ENCODE measurements around the gene GGT5.
A peak's percentile ranks its signal among the peaks of the same experiment; 100 is the strongest.
"Not testable (repeated sequence)": the region's sequence is repeated elsewhere in the genome, so short reads cannot be mapped to it uniquely, and the experiment has no call there.

Gene GGT5

GRCh38 chr22:24285245-24285644, 40.4 kb upstream of the GGT5 start:
- TF ChIP-seq, protein P1, sequence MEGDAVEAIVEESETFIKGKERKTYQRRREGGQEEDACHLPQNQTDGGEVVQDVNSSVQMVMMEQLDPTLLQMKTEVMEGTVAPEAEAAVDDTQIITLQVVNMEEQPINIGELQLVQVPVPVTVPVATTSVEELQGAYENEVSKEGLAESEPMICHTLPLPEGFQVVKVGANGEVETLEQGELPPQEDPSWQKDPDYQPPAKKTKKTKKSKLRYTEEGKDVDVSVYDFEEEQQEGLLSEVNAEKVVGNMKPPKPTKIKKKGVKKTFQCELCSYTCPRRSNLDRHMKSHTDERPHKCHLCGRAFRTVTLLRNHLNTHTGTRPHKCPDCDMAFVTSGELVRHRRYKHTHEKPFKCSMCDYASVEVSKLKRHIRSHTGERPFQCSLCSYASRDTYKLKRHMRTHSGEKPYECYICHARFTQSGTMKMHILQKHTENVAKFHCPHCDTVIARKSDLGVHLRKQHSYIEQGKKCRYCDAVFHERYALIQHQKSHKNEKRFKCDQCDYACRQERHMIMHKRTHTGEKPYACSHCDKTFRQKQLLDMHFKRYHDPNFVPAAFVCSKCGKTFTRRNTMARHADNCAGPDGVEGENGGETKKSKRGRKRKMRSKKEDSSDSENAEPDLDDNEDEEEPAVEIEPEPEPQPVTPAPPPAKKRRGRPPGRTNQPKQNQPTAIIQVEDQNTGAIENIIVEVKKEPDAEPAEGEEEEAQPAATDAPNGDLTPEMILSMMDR (IDR thresholded peaks at IDR 0.05; ENCODE audit: low read depth, low read length, missing control alignments): no peak
- H3K4me3 ChIP-seq (ENCODE audit: low read depth, low read length): no peak overlapping the region
- no peak for DNase-seq (ENCODE audit: low read depth)

- DNase-seq (ENCODE audit: low read depth): no peak
- no peak overlapping the region for H3K4me3 ChIP-seq (ENCODE audit: low read depth, low read length)
- TF ChIP-seq, protein P1 (IDR thresholded peaks at IDR 0.05; ENCODE audit: low read depth, low read length, missing control alignments): no peak
Measured at GRCh38 chr22:24284747-24285203, 39.9 kb upstream of the GGT5 start.

DNA sequence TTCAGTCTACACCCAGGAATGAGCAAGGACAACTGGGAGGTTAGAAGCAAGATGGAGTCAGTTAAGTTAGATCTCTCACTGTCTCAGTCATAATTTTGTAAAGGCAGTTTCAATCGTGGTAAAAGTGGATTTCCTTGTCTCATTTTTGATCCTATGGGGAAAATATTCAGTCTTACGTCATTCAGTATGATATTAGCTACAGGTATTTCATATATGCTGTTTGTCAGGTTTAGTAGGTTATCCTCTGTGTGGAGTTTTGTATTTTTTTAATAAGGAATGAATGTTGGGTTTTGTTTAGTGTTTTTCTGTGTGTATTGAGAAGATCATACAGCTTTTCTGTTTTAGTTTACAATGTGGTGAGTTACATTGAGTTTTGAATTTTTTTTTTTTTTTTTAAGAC, 37.5 kb upstream of the GGT5 start:
- no peak overlapping the region for H3K4me3 ChIP-seq (ENCODE audit: low read depth, low read length)
- TF ChIP-seq, protein P1 (IDR thresholded peaks at IDR 0.05; ENCODE audit: low read depth, low read length, missing control alignments): no peak
- DNase-seq (ENCODE audit: low read depth): no peak

DNA sequence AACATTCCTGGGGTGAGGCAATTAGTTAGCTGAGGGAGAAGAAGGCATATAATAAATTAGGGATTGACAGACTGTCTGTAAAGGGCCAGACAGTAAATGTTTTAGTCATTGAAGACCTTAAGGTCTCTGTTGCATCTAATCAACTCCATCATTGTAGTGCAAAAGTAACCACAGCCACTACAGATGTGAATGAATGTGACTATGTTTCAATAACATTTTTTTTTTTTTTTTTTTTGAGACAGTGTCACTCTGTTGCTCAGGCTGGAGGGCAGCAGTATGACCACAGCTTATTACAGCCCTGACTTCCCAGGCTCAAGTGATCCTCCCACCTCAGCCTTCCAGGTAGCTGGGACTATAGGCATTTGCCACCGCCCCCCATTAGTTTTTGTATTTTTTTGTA, 35.5 kb upstream of the GGT5 start:
- DNase-seq (ENCODE audit: low read depth); H3K4me3 ChIP-seq (ENCODE audit: low read depth, low read length): not testable (repeated sequence)

DNA sequence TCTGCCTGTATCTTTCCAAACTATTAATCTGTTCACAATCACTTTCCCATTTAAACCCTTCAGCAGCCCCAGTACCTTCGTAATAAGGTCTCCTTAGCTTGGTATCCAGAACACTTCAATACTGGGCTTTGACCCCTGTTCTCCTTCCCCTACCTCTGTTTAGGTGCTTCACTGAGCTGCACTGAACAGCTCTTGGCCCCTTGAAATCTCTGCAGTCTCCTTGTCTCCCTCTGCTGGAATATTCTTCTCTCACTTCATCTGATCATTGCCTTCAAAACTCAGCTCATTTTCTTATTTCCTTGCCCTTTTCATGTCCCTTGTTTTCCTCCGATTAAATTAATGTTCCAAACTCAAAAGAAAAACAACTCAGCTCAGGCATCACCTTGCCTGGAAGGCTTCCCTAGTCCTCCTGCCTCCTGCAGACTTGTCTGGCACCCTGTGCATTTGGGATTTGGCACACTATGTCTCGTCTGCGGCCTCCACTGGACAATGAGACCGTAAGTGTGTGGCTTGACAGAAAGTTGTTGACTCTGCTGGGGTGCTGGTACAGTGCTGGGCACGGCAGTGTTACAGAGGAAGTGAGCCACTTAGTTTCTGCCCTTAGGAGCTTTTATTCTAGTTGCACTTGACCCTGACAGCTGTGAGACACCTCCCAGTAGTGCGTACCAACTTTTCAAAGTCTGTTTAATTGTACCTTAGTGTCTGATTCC, 30.0 kb upstream of the GGT5 start:
- DNase-seq (ENCODE audit: low read depth); H3K4me3 ChIP-seq (ENCODE audit: low read depth, low read length): not testable (repeated sequence)

GRCh38 chr22:24273906-24274305, 29.0 kb upstream of the GGT5 start:
- not testable (repeated sequence) for DNase-seq (ENCODE audit: low read depth)
- H3K4me3 ChIP-seq (ENCODE audit: low read depth, low read length): peak overlapping the region; percentile 33; the same call in 1 of the 2 replicates

DNA sequence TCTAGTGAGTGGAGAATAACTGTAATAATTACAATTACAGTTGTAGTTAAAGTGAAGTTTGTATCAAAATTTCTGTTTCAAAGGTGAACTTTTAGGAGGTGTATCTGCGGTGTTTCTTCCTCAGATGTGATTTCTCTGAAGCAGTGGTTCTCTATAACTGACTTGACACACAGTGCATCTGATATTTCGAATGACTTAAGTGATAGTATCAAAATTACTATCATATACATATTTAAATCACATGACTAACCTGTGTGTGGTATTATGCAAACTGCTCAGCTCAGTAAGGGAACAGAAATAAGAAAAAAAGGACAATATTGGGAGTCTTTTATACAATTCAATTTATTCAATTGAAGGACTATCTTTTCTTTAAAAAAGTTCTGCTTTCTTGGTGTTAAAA, 28.1 kb upstream of the GGT5 start:
- DNase-seq (ENCODE audit: low read depth); H3K4me3 ChIP-seq (ENCODE audit: low read depth, low read length): not testable (repeated sequence)

DNA sequence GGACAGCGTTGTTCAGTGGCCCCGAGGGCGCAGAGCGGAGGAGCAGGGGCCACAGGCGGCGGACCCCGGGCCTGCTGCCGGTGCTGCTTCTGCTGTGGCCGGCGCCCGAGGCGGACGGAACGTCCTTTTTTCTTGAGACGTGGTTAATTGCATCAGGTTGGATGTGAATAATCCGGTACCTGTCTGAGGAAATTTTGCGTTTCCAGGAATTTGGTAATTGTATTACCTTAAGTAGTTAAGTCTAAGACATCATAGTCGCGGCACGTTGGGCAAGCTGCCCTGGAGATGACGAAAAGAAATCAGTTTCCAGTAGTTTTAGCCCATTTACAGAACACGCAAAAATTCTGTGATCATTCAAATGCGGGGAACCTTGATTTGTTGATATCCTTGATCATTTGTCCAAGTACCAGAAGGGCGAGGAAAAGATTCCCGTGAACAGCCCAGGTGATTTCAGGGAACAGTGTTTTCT, 26.5 kb upstream of the GGT5 start:
- no peak for DNase-seq (ENCODE audit: low read depth)
- TF ChIP-seq, protein P1 (IDR thresholded peaks at IDR 0.05; ENCODE audit: low read depth, low read length, missing control alignments): no peak
- H3K4me3 ChIP-seq (ENCODE audit: low read depth, low read length): peak overlapping the region; percentile 99

- H3K4me3 ChIP-seq (ENCODE audit: low read depth, low read length): peak within 1 kb of the TSS; percentile 99
- TF ChIP-seq, protein P1 (IDR thresholded peaks at IDR 0.05; ENCODE audit: low read depth, low read length, missing control alignments): no peak
- DNase-seq (ENCODE audit: low read depth): peak; percentile 55
Measured at GRCh38 chr22:24270556-24271385, 25.9 kb upstream of the GGT5 start, which contains the start of gene SPECC1L. TSS of gene SPECC1L (plus strand) at chr22:24270831. CDS start at chr22:24302232, 31,401 bp downstream.

DNA sequence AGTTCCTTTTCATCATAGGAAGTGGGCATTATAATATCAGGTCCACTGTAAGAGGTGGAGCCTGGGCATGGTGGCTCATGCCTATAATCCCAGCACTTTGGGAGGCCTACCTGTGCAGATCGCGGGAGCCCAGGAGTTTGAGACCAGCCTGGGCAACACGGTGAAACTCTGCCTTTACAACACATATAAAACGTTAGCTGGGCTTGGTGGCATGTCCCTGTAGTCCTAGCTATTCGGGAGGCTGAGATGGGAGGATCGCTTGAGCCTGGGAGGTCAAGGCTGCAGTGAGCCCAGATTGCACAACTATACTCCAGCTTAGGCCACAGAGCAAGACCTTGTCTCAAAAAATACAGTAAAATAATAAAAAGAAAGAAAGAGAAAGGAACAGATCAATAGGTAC, 21.6 kb upstream of the GGT5 start:
- DNase-seq (ENCODE audit: low read depth); H3K4me3 ChIP-seq (ENCODE audit: low read depth, low read length): not testable (repeated sequence)

Measured in GM12864 (cell line).